Liver (tissue), 9 donors: ENCODE results near the gene ATP10B. TPM values are rescaled to one million over a fixed set of nuclear protein-coding genes. Genes with fewer than 3 reads are reported as not detected.

Source experiments
- DNase-seq: peaks from one replicate; pipeline ENCODE4 v3.0.0-alpha.2; 2017; ENCODE audit warnings: low spot score
- H3K27ac ChIP-seq, 2 donors: one replicate each; pipeline ENCODE4 v1.7.0; 2013; ENCODE audit warnings: inconsistent platforms in 2 of 2, low read length in 2 of 2, control low read depth in 1 of 2, low read depth in 1 of 2, mild to moderate bottlenecking in 1 of 2
- H3K27me3 ChIP-seq, 4 donors: one replicate each; pipeline versions ENCODE4 v1.6.1 to v1.7.0; 2013; ENCODE audit warnings: low read length in 3 of 4, inconsistent platforms in 1 of 4, mild to moderate bottlenecking in 1 of 4, moderate library complexity in 1 of 4; ENCODE audit not compliant: control insufficient read depth in 4 of 4, insufficient read depth in 4 of 4
- H3K36me3 ChIP-seq, 4 donors: one replicate each; pipeline versions ENCODE4 v1.6.1 to v1.7.0; 2013; ENCODE audit warnings: low read length in 3 of 4, mild to moderate bottlenecking in 3 of 4, low read depth in 1 of 4, moderate library complexity in 1 of 4; ENCODE audit not compliant: control insufficient read depth in 4 of 4, insufficient read depth in 3 of 4
- H3K4me1 ChIP-seq, 4 donors: one replicate each; pipeline versions ENCODE4 v1.6.1 to v1.7.0; 2013; ENCODE audit warnings: low read length in 3 of 4, mild to moderate bottlenecking in 3 of 4, moderate library complexity in 1 of 4; ENCODE audit not compliant: control insufficient read depth in 4 of 4, insufficient read depth in 4 of 4
- H3K4me3 ChIP-seq, 3 donors: one replicate each; pipeline versions ENCODE4 v1.6.1 to v1.7.0; 2013; ENCODE audit warnings: low read length in 3 of 3, control low read depth in 1 of 3, low read depth in 1 of 3, mild to moderate bottlenecking in 1 of 3
- H3K9ac ChIP-seq, 2 donors: one replicate each; pipeline ENCODE4 v1.7.0; 2013; ENCODE audit warnings: low read length in 2 of 2, mild to moderate bottlenecking in 2 of 2, moderate library complexity in 2 of 2, control low read depth in 1 of 2, low read depth in 1 of 2
- H3K9me3 ChIP-seq, 4 donors: one replicate each; pipeline versions ENCODE4 v1.6.1 to v1.7.0; 2013; ENCODE audit warnings: low read length in 3 of 4; ENCODE audit not compliant: control insufficient read depth in 4 of 4
- EGR1 ChIP-seq, 2 donors: IDR thresholded peaks; 2 replicates each; pipeline ENCODE4 v1.6.1; 2016 to 2018; ENCODE audit warnings: antibody characterized with exemption in 2 of 2, low read depth in 2 of 2
- FOXA1 ChIP-seq: IDR thresholded peaks from 2 replicates; pipeline ENCODE4 v1.6.1; 2016; ENCODE audit warnings: antibody characterized with exemption
- FOXA2 ChIP-seq: IDR thresholded peaks from 2 replicates; pipeline ENCODE4 v1.6.1; 2016; ENCODE audit warnings: antibody characterized with exemption
- GABPA ChIP-seq, 2 donors: IDR thresholded peaks in 1 of 2; conservative IDR thresholded peaks in 1 of 2; 2 replicates each; pipeline ENCODE4 v1.6.1; 2016; ENCODE audit warnings: antibody characterized with exemption in 2 of 2, mild to moderate bottlenecking in 1 of 2, moderate library complexity in 1 of 2
- HNF4A ChIP-seq, 2 donors: conservative IDR thresholded peaks; 2 replicates each; pipeline ENCODE4 v1.6.1; 2016; ENCODE audit warnings: antibody characterized with exemption in 2 of 2, mild to moderate bottlenecking in 2 of 2
- HNF4G ChIP-seq: IDR thresholded peaks from 2 replicates; pipeline ENCODE4 v1.6.1; 2016; ENCODE audit warnings: antibody characterized with exemption
- JUND ChIP-seq, 2 donors: IDR thresholded peaks; 2 replicates each; pipeline ENCODE4 v1.6.1; 2016; ENCODE audit warnings: antibody characterized with exemption in 2 of 2
- MAX ChIP-seq: IDR thresholded peaks from 2 replicates; pipeline ENCODE4 v1.6.1; 2016; ENCODE audit warnings: antibody characterized with exemption
- NR2F2 ChIP-seq: IDR thresholded peaks from 2 replicates; pipeline ENCODE4 v1.6.1; 2016; ENCODE audit warnings: antibody characterized with exemption
- SP1 ChIP-seq: IDR thresholded peaks from 2 replicates; pipeline ENCODE4 v1.6.1; 2018; ENCODE audit warnings: antibody characterized with exemption, mild to moderate bottlenecking
- TAF1 ChIP-seq: conservative IDR thresholded peaks from 2 replicates; pipeline ENCODE4 v1.6.1; 2016; ENCODE audit warnings: antibody characterized with exemption, mild to moderate bottlenecking
- YY1 ChIP-seq: IDR thresholded peaks from 2 replicates; pipeline ENCODE4 v1.6.1; 2016; ENCODE audit warnings: antibody characterized with exemption, mild to moderate bottlenecking
- WGBS: extraction: QIAGEN DNeasy Blood & Tissue Kit; methylation state at CpG from one replicate; pipeline ENCODE4 v1.1.7; 2013; 5-methylcytosine and 5-hydroxymethylcytosine counted together
- polyA plus RNA-seq, 2 donors: library from polyadenylated mRNA; stranded (reverse) in 1 of 2; unstranded in 1 of 2; fragments of 200-250 nt in 1 of 2; fragments of >200 nt in 1 of 2; fragmentation: Nextera tagmentation in 1 of 2; extraction: Ambion mirVana in 1 of 2; gene quantifications; one replicate each; pipeline versions ENCODE4 v1.2.1 to v1.2.3, GENCODE V29; 2013 to 2015
- total RNA-seq, 2 donors: library from RNA; depleted of rRNA; stranded (reverse); fragments of >200 nt; gene quantifications; one replicate each; pipeline ENCODE4 v1.2.3, GENCODE V29; 2014
- TF ChIP-seq, protein P1 (sequence below): IDR thresholded peaks from 2 replicates; pipeline ENCODE4 v1.6.1; 2016; ENCODE audit warnings: antibody characterized with exemption
- TF ChIP-seq, protein P2 (sequence below): fragments of 150-350 bp; IDR thresholded peaks from 2 replicates; pipeline ENCODE4 v1.5.1; 2017; ENCODE audit warnings: improper control_type of control experiment, low read depth, low read length; ENCODE audit not compliant: missing input control
- TF ChIP-seq, protein P3 (sequence below): IDR thresholded peaks from 2 replicates; pipeline ENCODE4 v1.6.1; 2016; ENCODE audit warnings: antibody characterized with exemption
- TF ChIP-seq, protein P4 (sequence below): IDR thresholded peaks from 2 replicates; pipeline ENCODE4 v1.6.1; 2016; ENCODE audit warnings: antibody characterized with exemption, mild to moderate bottlenecking
- donor health status: healthy.
- donor health status: healthy.
- donor health status: healthy.
- donor health status: healthy.
- donor health status: healthy.

ATP10B gene
- total and polyA plus RNA-seq, 4 donors: 0.05 to 0.67 (median 0.05) TPM; not detected in 1

GRCh38 chr5:160520609-160521391 is 331.2 kb downstream of the ATP10B start:
- Histone ChIP-seq H3K9me3 (no peaks in the 10 kb centered on the region), H3K36me3 (no peaks in the 10 kb centered on the region), H3K27ac (no peak overlapping the region), H3K4me3 (no peak overlapping the region), H3K9ac (peak overlapping the region in 1 of 2 donors; percentile 2), H3K27me3 (no peaks in the 10 kb centered on the region), H3K4me1 (no peaks in the 10 kb centered on the region)
- 80% methylated on average over 6 of the region's 6 CpGs for WGBS
- TF ChIP-seq, protein P1, sequence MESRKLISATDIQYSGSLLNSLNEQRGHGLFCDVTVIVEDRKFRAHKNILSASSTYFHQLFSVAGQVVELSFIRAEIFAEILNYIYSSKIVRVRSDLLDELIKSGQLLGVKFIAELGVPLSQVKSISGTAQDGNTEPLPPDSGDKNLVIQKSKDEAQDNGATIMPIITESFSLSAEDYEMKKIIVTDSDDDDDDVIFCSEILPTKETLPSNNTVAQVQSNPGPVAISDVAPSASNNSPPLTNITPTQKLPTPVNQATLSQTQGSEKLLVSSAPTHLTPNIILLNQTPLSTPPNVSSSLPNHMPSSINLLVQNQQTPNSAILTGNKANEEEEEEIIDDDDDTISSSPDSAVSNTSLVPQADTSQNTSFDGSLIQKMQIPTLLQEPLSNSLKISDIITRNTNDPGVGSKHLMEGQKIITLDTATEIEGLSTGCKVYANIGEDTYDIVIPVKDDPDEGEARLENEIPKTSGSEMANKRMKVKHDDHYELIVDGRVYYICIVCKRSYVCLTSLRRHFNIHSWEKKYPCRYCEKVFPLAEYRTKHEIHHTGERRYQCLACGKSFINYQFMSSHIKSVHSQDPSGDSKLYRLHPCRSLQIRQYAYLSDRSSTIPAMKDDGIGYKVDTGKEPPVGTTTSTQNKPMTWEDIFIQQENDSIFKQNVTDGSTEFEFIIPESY: no peak
- TF ChIP-seq FOXA2 (no peak), GABPA (IDR thresholded peaks at IDR 0.05 in 1 of 2, conservative IDR thresholded peaks at IDR 0.05 in 1 of 2) (no peak), MAX (no peak)
- DNase-seq: no peak

DNA sequence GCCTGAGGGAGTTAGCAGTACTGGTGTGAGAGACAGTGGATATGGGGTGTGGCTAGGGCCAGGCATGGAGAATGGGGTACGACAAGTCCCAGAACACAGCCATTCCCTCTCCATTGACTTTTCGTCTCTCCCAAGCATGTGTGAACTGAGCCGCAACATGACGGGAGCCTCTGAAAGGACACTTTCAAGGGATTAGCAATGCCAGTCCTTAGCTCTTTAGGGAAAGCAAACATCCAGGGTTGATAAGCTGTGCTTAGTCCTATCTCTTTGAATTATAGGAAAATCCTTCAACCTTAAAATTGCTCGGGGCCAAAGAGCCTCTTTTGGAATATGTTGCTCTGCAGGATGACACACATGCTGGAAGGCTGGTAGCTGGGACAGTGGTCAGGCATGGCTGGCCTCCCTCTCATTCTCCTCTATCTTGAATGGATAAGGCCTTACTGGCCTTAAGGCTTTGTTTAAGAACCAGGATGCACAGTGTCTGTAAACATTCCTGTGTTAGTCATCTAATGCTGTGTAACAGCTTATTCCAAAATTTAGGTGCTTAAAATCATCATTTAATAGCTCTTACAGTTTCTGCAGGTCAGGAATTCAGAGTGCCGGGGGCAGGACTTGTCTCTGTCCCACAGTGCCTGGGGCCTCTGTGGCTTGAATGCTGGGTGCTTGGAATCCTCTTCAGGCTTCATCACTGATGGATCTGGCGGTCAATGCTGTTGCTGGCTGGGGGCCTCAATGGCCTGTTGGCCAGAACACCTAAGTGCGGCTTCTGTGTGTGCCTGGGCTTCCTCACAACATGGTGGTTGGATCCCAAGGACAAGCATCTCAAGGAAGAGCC is 335.1 kb downstream of the ATP10B start:
- H3K9me3 ChIP-seq: no peaks in the 10 kb centered on the region
- H3K36me3 ChIP-seq: no peaks in the 10 kb centered on the region
- no peaks in the 10 kb centered on the region for H3K4me1 ChIP-seq
- no peak overlapping the region for H3K27ac ChIP-seq
- 83% methylated on average over 8 of the region's 8 CpGs for WGBS
- no peak for DNase-seq
- no peak overlapping the region for H3K4me3 ChIP-seq
- H3K9ac ChIP-seq: no peak overlapping the region
- H3K27me3 ChIP-seq: peaks cover 0 to 4% (median 0%) of the 10 kb centered on the region in 4 donors
- TF ChIP-seq JUND (IDR thresholded peaks at IDR 0.05) (no peak), SP1 (no peak), MAX (no peak), GABPA (IDR thresholded peaks at IDR 0.05 in 1 of 2, conservative IDR thresholded peaks at IDR 0.05 in 1 of 2) (no peak), TAF1 (no peak), HNF4G (no peak), FOXA1 (no peak), YY1 (no peak), NR2F2 (no peak), HNF4A (conservative IDR thresholded peaks at IDR 0.05) (no peak), EGR1 (IDR thresholded peaks at IDR 0.05; ENCODE audit: low read depth in 2 of 2) (no peak)
- TF ChIP-seq, protein P2, sequence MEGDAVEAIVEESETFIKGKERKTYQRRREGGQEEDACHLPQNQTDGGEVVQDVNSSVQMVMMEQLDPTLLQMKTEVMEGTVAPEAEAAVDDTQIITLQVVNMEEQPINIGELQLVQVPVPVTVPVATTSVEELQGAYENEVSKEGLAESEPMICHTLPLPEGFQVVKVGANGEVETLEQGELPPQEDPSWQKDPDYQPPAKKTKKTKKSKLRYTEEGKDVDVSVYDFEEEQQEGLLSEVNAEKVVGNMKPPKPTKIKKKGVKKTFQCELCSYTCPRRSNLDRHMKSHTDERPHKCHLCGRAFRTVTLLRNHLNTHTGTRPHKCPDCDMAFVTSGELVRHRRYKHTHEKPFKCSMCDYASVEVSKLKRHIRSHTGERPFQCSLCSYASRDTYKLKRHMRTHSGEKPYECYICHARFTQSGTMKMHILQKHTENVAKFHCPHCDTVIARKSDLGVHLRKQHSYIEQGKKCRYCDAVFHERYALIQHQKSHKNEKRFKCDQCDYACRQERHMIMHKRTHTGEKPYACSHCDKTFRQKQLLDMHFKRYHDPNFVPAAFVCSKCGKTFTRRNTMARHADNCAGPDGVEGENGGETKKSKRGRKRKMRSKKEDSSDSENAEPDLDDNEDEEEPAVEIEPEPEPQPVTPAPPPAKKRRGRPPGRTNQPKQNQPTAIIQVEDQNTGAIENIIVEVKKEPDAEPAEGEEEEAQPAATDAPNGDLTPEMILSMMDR: no peak
- TF ChIP-seq, protein P3, sequence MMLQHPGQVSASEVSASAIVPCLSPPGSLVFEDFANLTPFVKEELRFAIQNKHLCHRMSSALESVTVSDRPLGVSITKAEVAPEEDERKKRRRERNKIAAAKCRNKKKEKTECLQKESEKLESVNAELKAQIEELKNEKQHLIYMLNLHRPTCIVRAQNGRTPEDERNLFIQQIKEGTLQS: no peak
- TF ChIP-seq, protein P4, sequence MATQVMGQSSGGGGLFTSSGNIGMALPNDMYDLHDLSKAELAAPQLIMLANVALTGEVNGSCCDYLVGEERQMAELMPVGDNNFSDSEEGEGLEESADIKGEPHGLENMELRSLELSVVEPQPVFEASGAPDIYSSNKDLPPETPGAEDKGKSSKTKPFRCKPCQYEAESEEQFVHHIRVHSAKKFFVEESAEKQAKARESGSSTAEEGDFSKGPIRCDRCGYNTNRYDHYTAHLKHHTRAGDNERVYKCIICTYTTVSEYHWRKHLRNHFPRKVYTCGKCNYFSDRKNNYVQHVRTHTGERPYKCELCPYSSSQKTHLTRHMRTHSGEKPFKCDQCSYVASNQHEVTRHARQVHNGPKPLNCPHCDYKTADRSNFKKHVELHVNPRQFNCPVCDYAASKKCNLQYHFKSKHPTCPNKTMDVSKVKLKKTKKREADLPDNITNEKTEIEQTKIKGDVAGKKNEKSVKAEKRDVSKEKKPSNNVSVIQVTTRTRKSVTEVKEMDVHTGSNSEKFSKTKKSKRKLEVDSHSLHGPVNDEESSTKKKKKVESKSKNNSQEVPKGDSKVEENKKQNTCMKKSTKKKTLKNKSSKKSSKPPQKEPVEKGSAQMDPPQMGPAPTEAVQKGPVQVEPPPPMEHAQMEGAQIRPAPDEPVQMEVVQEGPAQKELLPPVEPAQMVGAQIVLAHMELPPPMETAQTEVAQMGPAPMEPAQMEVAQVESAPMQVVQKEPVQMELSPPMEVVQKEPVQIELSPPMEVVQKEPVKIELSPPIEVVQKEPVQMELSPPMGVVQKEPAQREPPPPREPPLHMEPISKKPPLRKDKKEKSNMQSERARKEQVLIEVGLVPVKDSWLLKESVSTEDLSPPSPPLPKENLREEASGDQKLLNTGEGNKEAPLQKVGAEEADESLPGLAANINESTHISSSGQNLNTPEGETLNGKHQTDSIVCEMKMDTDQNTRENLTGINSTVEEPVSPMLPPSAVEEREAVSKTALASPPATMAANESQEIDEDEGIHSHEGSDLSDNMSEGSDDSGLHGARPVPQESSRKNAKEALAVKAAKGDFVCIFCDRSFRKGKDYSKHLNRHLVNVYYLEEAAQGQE: no peak
- TF ChIP-seq, protein P1: no peak
